HCT116 (cell line): ENCODE results near the gene C2orf76. TPM values are rescaled to one million over a fixed set of nuclear protein-coding genes. Genes with fewer than 3 reads are reported as not detected.

Experiments used
- ATAC-seq: fragments of 200-7000 bp; cut with Tn5 transposase; 2 replicates; pipeline ENCODE4 v1.9.1; 2020; ENCODE audit warnings: mild to moderate bottlenecking, moderate library complexity
- BruUV-seq: library from RNA; stranded (reverse); fragments of 400-500 nt; replicated peaks from 2 replicates; lab custom pipeline; 2021; lab: Mats Ljungman, UMichigan
- CTCF ChIA-PET: fragments of 300-600 bp; sonication (Branson Sonifier 250); formaldehyde crosslinking; loops from one replicate; lab custom pipeline; 2021; ENCODE audit warnings: antibody characterized with exemption; lab: Charles Lee
- POLR2A ChIA-PET: fragments of 300-600, 350-600 bp; sonication (Branson Sonifier 250); formaldehyde crosslinking; loops from one replicate; lab custom pipeline; 2021; ENCODE audit warnings: antibody characterized with exemption; lab: Charles Lee
- RAD21 ChIA-PET, 2 experiments: fragments of 300-600 bp; sonication (Branson Sonifier 250); formaldehyde crosslinking; loops; one replicate each; lab custom pipeline; 2023; ENCODE audit warnings: low total read pairs in 2 of 2; ENCODE audit not compliant: uncharacterized antibody in 2 of 2, unreplicated experiment in 2 of 2, low non-redundant PET in 1 of 2; lab: Charles Lee
- DNase-seq: peaks from one replicate; pipeline ENCODE4 v3.0.0-alpha.2; 2010; ENCODE audit warnings: low read depth, low spot score
- H2AFZ ChIP-seq: fragments of 200-600 bp; shearing (Covaris generic), sonication (generic); 2 replicates; pipeline ENCODE4 v1.6.1; 2017; ENCODE audit warnings: low read depth, mixed run types, mixed read lengths, antibody characterized with exemption, low read length; ENCODE audit not compliant: poor library complexity, severe bottlenecking
- H3K27ac ChIP-seq: 2 replicates; pipeline ENCODE4 v1.5.1; 2012; ENCODE audit warnings: low read depth, low read length
- H3K27me3 ChIP-seq: fragments of 200-600 bp; sonication (generic); 2 replicates; pipeline ENCODE4 v1.6.1; 2016; ENCODE audit warnings: mixed run types, low read length, mixed read lengths; ENCODE audit not compliant: insufficient read depth
- H3K36me3 ChIP-seq, 2 experiments: fragments of 200-500 bp in 1 of 2; fragments of 200-600 bp in 1 of 2; sonication (Bioruptor generic) in 1 of 2; sonication (generic) in 1 of 2; 2 replicates each; pipeline versions ENCODE4 v1.5.1 to v1.6.1; 2014 to 2016; ENCODE audit warnings: low read length in 2 of 2, inconsistent platforms in 1 of 2, mixed read lengths in 1 of 2, mixed run types in 1 of 2; ENCODE audit not compliant: insufficient read depth in 2 of 2, control insufficient read depth in 1 of 2
- H3K4me1 ChIP-seq, 2 experiments: fragments of 200-600 bp in 1 of 2; sonication (generic) in 1 of 2; 2 replicates each; pipeline versions ENCODE4 v1.5.1 to v1.6.1; 2012 to 2017; ENCODE audit warnings: low read length in 2 of 2, inconsistent platforms in 1 of 2, mild to moderate bottlenecking in 1 of 2, mixed read lengths in 1 of 2, mixed run types in 1 of 2, moderate library complexity in 1 of 2; ENCODE audit not compliant: insufficient read depth in 2 of 2, control insufficient read depth in 1 of 2
- H3K4me2 ChIP-seq: fragments of 200-600 bp; sonication (generic); 2 replicates; pipeline ENCODE4 v1.6.1; 2017; ENCODE audit warnings: mixed run types, low read length, mixed read lengths
- H3K4me3 ChIP-seq, 2 experiments: fragments of 200-600 bp in 1 of 2; sonication (generic) in 1 of 2; replicated peaks in 1 of 2; 2 replicates each; pipeline ENCODE4 v1.5.1; 2011 to 2016; ENCODE audit warnings: low read length in 2 of 2, control low read depth in 1 of 2, low read depth in 1 of 2, mild to moderate bottlenecking in 1 of 2, mixed read lengths in 1 of 2, mixed run types in 1 of 2
- H3K79me2 ChIP-seq: fragments of 200-600 bp; sonication (generic); 2 replicates; pipeline ENCODE4 v1.6.1; 2017; ENCODE audit warnings: mild to moderate bottlenecking, mixed run types, low read length, moderate library complexity, mixed read lengths; ENCODE audit not compliant: insufficient read depth
- H3K9ac ChIP-seq: fragments of 200-600 bp; sonication (generic); 2 replicates; pipeline ENCODE4 v1.6.1; 2016; ENCODE audit warnings: low read length, mixed read lengths
- H3K9me2 ChIP-seq: fragments of 200-600 bp; sonication (generic), shearing (Covaris generic); 2 replicates; pipeline ENCODE4 v1.6.1; 2017; ENCODE audit warnings: mixed run types, mild to moderate bottlenecking, moderate library complexity; ENCODE audit not compliant: insufficient read depth
- H3K9me3 ChIP-seq, 2 experiments: fragments of 200-500 bp in 1 of 2; fragments of 200-600 bp in 1 of 2; sonication (Bioruptor generic) in 1 of 2; sonication (generic) in 1 of 2; 2 replicates each; pipeline ENCODE4 v1.6.1; 2014 to 2017; ENCODE audit warnings: low read length in 2 of 2, mixed read lengths in 2 of 2, inconsistent platforms in 1 of 2, low read depth in 1 of 2, mild to moderate bottlenecking in 1 of 2, mixed run types in 1 of 2, moderate library complexity in 1 of 2; ENCODE audit not compliant: control insufficient read depth in 1 of 2, insufficient read depth in 1 of 2
- H4K20me1 ChIP-seq: fragments of 200-600 bp; sonication (generic), shearing (Covaris generic); 2 replicates; pipeline ENCODE4 v1.6.1; 2017; ENCODE audit warnings: mixed run types, mild to moderate bottlenecking, moderate library complexity; ENCODE audit not compliant: insufficient read depth
- ATF3 ChIP-seq: IDR thresholded peaks from 2 replicates; pipeline ENCODE4 v1.6.1; 2012
- CBX3 ChIP-seq: IDR thresholded peaks from 2 replicates; pipeline ENCODE4 v1.6.1; 2012; ENCODE audit warnings: low read depth
- CEBPB ChIP-seq: IDR thresholded peaks from 2 replicates; pipeline ENCODE4 v1.6.1; 2012; ENCODE audit warnings: low read depth
- EGR1 ChIP-seq: IDR thresholded peaks from 2 replicates; pipeline ENCODE4 v1.6.1; 2012; ENCODE audit warnings: low read depth
- EZH2 ChIP-seq: fragments of 200-600 bp; sonication (generic); IDR thresholded peaks from 2 replicates; pipeline ENCODE4 v1.6.1; 2017; ENCODE audit warnings: antibody characterized with exemption, mixed run types
- FOSL1 ChIP-seq: IDR thresholded peaks from 2 replicates; pipeline ENCODE4 v1.6.1; 2012; ENCODE audit warnings: low read depth
- POLR2A ChIP-seq: IDR thresholded peaks from 2 replicates; pipeline ENCODE4 v1.7.0; 2011; ENCODE audit warnings: borderline replicate concordance; ENCODE audit not compliant: insufficient read depth, insufficient read length; ENCODE audit errors: extremely low read depth
- POLR2AphosphoS5 ChIP-seq: IDR thresholded peaks from 2 replicates; pipeline ENCODE4 v1.6.1; 2011; ENCODE audit warnings: mild to moderate bottlenecking, low read depth, low read length, moderate library complexity
- REST ChIP-seq: IDR thresholded peaks from 2 replicates; pipeline ENCODE4 v1.6.1; 2012; ENCODE audit warnings: low read depth
- SIN3A ChIP-seq: IDR thresholded peaks from 2 replicates; pipeline ENCODE4 v1.6.1; 2012; ENCODE audit warnings: low read depth
- SP1 ChIP-seq: IDR thresholded peaks from 2 replicates; pipeline ENCODE4 v1.6.1; 2012; ENCODE audit warnings: low read depth
- SRF ChIP-seq: IDR thresholded peaks from 2 replicates; pipeline ENCODE4 v1.6.1; 2012; ENCODE audit warnings: low read depth
- TCF7L2 ChIP-seq: IDR thresholded peaks from 2 replicates; pipeline ENCODE4 v1.7.0; 2011; ENCODE audit warnings: borderline replicate concordance, inconsistent platforms; ENCODE audit not compliant: insufficient read depth, insufficient read length; ENCODE audit errors: extremely low read depth
- YY1 ChIP-seq: IDR thresholded peaks from 2 replicates; pipeline ENCODE4 v1.6.1; 2011; ENCODE audit warnings: low read length, low read depth, moderate library complexity, mild to moderate bottlenecking; ENCODE audit not compliant: insufficient replicate concordance; ENCODE audit errors: extremely low read depth
- ZBTB33 ChIP-seq: IDR thresholded peaks from 2 replicates; pipeline ENCODE4 v1.6.1; 2011; ENCODE audit warnings: mild to moderate bottlenecking, low read length, moderate library complexity; ENCODE audit not compliant: insufficient replicate concordance; ENCODE audit errors: extremely low read depth
- ZFX ChIP-seq: fragments of 450-650 bp; IDR thresholded peaks from 2 replicates; pipeline ENCODE4 v1.6.1; 2017
- intact Hi-C: fragments of 100-400 bp; cut with micrococcal nuclease; formaldehyde crosslinking; loops from 2 replicates; pipeline ENCODE4 v1.10.0; 2022
- total RNA-seq: library from RNA; stranded (reverse); gene quantifications from one replicate; pipeline ENCODE4 v1.2.1, GENCODE V29; 2021; ENCODE audit not compliant: unreplicated experiment

Gene C2orf76
- total RNA-seq, 1 experiment from 2014 or later: 10.5 TPM

GRCh38 chr2:119308793-119309330 lies 57.8 kb downstream of the C2orf76 start:
- intact Hi-C loops: no loop called here
- Histone ChIP-seq H2AFZ (no peak overlapping the region), H3K27me3 (no peaks in the 10 kb centered on the region), H3K9me2 (no peaks in the 10 kb centered on the region), H3K36me3 (no peaks in the 10 kb centered on the region), H3K4me3 (no peak overlapping the region), H3K4me2 (no peak overlapping the region), H3K4me1 (no peaks in the 10 kb centered on the region), H4K20me1 (no peaks in the 10 kb centered on the region), H3K27ac (no peak overlapping the region), H3K9ac (no peak overlapping the region), H3K79me2 (no peaks in the 10 kb centered on the region), H3K9me3 (no peaks in the 10 kb centered on the region)
- POLR2A ChIA-PET: no interaction called here
- ATAC-seq (no peak), DNase-seq (no peak)
- RAD21 ChIA-PET: no interaction called here
- BruUV-seq: no TSS peak
- CTCF ChIA-PET: no interaction called here
- TF ChIP-seq POLR2AphosphoS5 (no peak), SIN3A (no peak), SP1 (no peak), EGR1 (no peak), YY1 (no peak), REST (no peak), ZFX (no peak), EZH2 (no peak), POLR2A (no peak), ZBTB33 (no peak), CEBPB (no peak), TCF7L2 (no peak), ATF3 (no peak), CBX3 (no peak), FOSL1 (no peak), SRF (no peak)
